ENCODE results near the gene PYROXD2.

DNA sequence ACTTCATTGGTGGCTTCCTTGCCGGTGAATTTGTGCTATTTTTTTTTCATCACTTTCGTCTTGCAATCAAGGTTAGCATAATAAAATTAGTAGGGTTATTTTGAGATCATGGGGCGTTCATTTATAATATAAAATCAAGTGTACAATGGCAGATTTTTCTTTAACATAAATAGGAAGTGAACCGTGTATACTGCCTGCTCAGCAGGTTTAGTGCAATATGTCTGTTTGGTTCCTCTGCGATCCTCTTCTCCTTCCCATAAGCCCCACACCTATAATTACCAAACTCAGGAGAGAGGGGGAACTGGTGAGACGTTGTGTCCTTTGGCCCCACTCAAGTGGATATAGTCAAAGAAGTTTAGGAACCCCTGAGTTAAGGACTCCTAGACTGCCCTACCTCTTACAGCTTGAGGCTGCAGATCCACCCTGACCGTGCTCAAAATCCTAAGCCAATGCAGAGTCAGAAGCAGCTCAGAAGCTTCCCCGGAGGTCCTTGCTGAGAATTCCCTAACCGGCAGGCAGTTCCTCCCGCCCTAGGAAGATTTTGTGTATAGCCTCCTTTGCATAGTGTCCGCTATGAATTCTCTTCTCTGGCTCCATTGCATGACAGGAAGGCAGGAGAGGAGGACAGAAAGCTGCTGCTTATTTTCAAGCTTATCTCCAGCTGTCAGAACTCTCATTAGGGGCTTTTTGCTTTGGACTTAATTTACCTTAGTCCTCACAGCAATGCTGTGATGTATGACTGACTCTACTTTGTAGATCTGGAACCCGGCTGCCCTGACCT lies 41.5 kb downstream of the PYROXD2 start:
- TF ChIP-seq, protein P1, sequence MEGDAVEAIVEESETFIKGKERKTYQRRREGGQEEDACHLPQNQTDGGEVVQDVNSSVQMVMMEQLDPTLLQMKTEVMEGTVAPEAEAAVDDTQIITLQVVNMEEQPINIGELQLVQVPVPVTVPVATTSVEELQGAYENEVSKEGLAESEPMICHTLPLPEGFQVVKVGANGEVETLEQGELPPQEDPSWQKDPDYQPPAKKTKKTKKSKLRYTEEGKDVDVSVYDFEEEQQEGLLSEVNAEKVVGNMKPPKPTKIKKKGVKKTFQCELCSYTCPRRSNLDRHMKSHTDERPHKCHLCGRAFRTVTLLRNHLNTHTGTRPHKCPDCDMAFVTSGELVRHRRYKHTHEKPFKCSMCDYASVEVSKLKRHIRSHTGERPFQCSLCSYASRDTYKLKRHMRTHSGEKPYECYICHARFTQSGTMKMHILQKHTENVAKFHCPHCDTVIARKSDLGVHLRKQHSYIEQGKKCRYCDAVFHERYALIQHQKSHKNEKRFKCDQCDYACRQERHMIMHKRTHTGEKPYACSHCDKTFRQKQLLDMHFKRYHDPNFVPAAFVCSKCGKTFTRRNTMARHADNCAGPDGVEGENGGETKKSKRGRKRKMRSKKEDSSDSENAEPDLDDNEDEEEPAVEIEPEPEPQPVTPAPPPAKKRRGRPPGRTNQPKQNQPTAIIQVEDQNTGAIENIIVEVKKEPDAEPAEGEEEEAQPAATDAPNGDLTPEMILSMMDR (IDR thresholded peaks at IDR 0.05 in 2 of 3, conservative IDR thresholded peaks at IDR 0.05 in 1 of 3; ENCODE audit: control insufficient read depth in 2 of 3, extremely low read depth in 1 of 3, insufficient read depth in 1 of 3, low read depth in 3 of 3, low read length in 3 of 3): no peak
- no peak for TF ChIP-seq NBN (IDR thresholded peaks at IDR 0.05)
- TF ChIP-seq SREBF2 (IDR thresholded peaks at IDR 0.05; ENCODE audit: low read length): no peak
- no peak for TF ChIP-seq ATF7 (IDR thresholded peaks at IDR 0.05; ENCODE audit: low read depth)
- TF ChIP-seq, protein P2, sequence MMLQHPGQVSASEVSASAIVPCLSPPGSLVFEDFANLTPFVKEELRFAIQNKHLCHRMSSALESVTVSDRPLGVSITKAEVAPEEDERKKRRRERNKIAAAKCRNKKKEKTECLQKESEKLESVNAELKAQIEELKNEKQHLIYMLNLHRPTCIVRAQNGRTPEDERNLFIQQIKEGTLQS (IDR thresholded peaks at IDR 0.05; ENCODE audit: borderline replicate concordance, extremely low read depth, low read depth, low read length): no peak
- TF ChIP-seq, protein P3, sequence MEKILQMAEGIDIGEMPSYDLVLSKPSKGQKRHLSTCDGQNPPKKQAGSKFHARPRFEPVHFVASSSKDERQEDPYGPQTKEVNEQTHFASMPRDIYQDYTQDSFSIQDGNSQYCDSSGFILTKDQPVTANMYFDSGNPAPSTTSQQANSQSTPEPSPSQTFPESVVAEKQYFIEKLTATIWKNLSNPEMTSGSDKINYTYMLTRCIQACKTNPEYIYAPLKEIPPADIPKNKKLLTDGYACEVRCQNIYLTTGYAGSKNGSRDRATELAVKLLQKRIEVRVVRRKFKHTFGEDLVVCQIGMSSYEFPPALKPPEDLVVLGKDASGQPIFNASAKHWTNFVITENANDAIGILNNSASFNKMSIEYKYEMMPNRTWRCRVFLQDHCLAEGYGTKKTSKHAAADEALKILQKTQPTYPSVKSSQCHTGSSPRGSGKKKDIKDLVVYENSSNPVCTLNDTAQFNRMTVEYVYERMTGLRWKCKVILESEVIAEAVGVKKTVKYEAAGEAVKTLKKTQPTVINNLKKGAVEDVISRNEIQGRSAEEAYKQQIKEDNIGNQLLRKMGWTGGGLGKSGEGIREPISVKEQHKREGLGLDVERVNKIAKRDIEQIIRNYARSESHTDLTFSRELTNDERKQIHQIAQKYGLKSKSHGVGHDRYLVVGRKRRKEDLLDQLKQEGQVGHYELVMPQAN (conservative IDR thresholded peaks at IDR 0.05): no peak
- TF ChIP-seq RAD21 (IDR thresholded peaks at IDR 0.05; ENCODE audit: insufficient read depth, low read depth, low read length): no peak
- TF ChIP-seq NR2C2 (IDR thresholded peaks at IDR 0.05; ENCODE audit: borderline replicate concordance, control insufficient read depth, insufficient read length, low read depth): no peak
- TF ChIP-seq KDM1A (IDR thresholded peaks at IDR 0.05; ENCODE audit: borderline replicate concordance): no peak
- no peak for TF ChIP-seq JUNB (IDR thresholded peaks at IDR 0.05)
- TF ChIP-seq EZH2 (IDR thresholded peaks at IDR 0.05; ENCODE audit: borderline replicate concordance, control insufficient read depth, low read depth, low read length): no peak
- TF ChIP-seq, protein P4, sequence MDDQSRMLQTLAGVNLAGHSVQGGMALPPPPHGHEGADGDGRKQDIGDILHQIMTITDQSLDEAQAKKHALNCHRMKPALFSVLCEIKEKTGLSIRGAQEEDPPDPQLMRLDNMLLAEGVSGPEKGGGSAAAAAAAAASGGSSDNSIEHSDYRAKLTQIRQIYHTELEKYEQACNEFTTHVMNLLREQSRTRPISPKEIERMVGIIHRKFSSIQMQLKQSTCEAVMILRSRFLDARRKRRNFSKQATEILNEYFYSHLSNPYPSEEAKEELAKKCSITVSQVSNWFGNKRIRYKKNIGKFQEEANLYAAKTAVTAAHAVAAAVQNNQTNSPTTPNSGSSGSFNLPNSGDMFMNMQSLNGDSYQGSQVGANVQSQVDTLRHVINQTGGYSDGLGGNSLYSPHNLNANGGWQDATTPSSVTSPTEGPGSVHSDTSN (IDR thresholded peaks at IDR 0.05; ENCODE audit: insufficient replicate concordance, low read depth, low read length): no peak

Measured in GM12878 (cell line).